NOMO-1 treated with dmso at 0.1 percent for 144 hours (cell line): Measurements from ENCODE around the gene TEX101.
"Not testable (repeated sequence)": the region's sequence is repeated elsewhere in the genome, so short reads cannot be mapped to it uniquely, and the experiment has no call there.

ENCODE experiments used
- DNase-seq: peaks from one replicate; lab custom pipeline; 2025; ENCODE audit not compliant: unreplicated experiment; lab: John Stamatoyannopoulos, UW

Gene TEX101

DNA sequence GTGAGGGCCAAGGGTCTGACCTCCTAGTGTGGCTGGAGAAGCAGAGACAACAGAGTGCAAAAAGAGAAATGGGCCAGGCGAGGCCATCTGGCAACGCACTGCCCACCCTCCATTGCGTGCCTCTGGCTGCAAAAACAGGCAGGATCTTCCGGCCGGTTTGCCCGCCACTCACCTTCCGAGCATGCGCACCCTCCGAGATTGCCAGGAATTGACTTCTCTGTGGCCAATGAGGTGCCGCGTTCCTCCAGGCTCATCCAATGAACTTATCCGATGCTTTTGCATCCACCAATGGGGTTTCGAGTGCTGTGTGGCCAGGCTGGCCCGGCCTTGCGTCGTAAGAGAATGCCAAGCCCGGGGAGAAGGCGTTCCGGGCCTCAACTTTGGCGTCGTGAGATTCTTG lies at the start of gene TEX101:
TSS of gene TEX101 (plus strand) at position 337 of the 400 bp plus-strand sequence. CDS start 1,030 bp downstream, outside the sequence.
- no peak for DNase-seq

DNA sequence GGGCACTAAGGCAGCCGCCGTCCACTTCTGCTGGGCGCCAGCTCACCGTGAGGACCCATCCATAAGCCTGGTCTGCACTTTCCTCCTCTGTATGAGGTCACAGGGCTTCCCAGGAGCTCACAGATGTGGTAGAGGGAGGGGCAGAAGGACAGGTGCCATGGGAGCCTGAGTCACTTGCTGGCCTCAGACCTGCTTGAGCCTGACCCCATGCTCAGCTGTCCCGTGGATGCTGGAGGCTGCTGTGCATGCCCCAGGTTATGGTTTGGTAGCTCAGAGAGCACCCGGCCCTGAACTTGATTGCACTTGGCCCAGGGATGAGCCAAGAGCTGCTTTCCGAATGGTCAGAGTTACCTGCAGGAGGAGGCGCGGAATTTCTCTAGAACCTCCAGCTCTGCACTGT lies 49.0 kb upstream of the TEX101 start:
- DNase-seq = not testable (repeated sequence)

GRCh38 chr19:43367822-43368221 lies 46.9 kb upstream of the TEX101 start:
- DNase-seq = no peak

- DNase-seq = not testable (repeated sequence)
These were observed 45.8 kb upstream of the TEX101 start for GRCh38 chr19:43368897-43369296.

DNA sequence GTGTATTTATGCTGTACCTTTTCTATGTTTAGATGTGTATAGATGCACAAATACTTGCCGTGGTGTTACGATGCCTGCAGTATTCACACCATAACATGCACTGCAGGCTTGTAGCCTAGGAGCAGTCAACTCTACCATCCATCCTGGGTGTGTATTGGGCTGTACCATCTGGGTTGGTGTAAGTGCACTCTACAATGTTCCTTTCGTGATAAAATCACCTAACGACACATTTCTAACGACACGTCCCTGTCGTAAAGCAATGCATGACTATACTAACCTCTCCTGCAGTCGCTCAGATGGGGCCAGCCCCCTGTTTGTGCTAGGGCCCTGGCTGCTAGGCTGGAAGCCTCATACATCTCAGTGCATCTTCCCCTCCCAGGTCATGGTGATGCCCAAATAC lies 42.8 kb upstream of the TEX101 start:
- no peak for DNase-seq

DNA sequence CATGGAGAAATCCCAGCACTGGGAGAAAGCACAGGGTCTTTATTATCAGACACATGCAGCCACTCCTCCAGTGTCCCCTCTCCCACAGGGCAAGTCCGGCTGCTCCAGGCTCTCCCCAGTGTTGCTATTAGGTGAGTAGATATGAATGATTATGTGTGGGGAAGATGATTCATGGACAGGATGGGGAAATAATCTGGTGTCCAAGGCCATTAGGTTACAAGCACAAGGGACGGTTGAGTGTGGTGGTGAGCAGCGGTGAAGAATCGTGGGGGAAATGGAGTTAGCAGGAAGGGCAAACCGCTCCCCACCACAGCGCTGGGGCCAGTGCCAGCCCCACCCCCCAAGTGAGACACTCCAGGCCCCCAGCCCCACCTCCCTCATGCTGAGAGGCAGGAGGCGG lies 42.2 kb upstream of the TEX101 start:
- DNase-seq = peak; percentile 94

- not testable (repeated sequence) for DNase-seq
These were observed 37.1 kb upstream of the TEX101 start for GRCh38 chr19:43377624-43378023.

- DNase-seq = no peak
These were observed 34.7 kb upstream of the TEX101 start for GRCh38 chr19:43380008-43380407.

DNA sequence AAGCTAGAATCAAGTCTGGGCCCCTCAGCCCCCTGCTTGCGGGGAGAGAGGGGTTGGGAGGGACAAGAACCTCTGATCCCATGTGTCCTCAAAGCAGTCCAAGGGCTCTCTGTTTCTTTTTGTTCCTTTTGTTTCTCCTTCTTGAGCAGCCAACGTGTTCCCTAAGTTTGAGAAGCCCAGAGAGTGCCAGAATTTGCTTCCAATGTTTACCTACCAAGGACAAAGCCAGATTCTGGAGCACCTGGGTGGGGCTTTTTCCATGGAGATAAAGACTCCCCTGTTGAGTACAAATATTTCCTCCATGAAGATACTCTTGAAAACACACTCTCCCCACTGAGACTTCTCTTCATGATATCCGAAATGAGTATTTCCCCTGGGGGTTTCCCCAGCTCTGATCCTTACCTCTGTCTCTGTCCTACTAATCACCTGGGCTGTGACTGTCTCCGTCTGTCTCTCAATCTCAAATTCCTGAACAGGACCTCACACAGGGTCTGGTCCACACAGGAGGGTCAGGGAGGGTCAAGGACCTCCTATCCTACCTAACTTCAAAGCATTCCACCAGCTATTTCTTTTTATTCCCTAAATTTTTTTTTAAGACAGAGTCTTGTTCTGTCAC lies 33.8 kb upstream of the TEX101 start:
- no peak for DNase-seq

DNA sequence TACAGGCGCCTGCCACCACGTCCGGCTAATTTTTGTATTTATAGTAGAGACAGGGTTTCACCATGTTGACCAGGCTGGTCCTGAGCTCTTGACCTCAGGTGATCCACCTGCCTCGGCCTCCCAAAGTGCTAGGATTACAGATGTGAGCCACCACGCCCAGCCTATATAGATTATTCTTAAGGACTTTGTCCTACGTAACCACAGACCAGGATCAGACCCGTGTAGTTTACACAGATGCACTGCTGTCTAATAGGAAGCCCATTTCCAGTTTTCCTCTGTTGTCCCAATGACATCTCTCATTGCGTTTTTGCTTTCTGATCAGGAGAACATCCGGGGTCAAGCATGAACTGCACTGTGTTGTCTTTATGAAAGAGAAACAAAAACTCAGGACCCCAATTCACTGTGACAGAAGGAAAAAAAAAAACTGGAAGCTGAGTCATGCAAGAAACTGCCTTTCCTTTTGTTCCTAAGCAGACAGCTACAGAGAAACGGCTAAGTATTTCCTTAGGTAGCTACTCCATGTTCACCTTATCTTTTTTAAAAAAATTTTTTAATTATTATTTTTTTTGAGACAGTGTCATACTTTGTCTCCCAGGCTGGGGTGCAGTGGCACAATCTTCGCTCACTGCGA lies 32.0 kb upstream of the TEX101 start:
- DNase-seq = not testable (repeated sequence)

DNA sequence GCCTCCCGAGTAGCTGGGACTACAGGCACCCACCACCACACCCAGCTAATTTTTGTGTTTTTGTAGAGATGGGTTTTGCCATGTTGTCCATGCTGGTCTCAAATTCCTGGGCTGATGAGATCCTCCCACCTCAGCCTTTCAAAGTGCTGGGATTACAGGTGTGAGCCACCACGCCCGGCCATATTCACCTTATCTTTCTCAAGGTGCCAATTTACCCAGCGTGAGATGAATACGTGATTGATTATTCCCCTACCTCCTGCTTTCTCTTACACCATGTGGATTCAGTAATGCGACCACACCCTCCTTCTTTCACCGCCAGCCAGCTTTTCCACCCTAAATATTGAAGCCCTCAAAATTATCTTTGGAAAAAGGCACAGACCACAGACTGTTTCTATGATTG lies 31.4 kb upstream of the TEX101 start:
- not testable (repeated sequence) for DNase-seq

DNA sequence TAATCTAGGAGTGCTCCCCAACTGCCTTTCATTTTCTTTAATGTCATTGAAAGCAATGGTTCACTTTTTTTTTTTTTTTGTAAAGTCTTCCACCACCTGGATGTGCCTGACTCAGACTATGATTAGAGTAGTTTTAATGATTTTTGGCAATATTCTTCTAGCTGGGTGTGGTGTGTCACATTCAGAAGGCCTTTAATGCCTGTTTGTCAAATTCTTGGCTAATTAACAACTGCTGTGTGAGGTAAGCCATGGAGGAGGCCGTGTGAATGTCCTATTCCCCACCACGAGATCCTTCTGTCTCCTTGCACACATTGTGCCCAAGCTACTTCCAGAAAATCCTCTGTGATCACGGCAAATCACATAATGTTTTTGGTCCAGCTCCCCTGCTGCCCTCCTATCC lies 30.9 kb upstream of the TEX101 start:
- DNase-seq = not testable (repeated sequence)

DNA sequence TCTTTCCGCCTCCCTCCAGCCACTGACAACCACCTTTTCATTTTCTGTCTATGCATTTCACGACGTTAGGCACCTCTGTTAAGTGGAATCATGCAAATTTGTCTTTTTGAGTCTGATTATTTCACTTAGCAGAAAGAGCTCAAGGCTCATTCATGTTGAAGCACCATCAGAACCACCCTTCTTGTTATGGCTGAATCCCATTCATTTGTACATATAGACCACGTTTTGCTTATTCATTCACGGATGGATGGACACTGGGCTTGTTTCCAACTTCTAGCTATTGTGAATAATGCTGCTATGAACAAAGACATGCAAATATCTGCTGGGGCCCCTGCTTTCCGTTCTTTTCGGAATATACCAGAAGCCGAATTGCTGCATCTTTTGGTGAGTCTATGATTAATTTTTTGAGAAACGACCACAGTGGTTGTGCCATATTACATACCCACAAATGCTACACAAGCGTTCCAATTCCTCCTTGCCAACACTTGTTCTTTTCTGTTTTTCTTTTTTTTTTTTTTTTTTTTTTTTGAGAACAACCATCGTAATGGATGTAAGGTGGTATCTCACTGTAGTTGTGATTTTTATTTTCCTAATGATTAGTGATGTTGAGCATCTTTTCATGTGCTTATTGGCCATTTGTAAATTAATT lies 23.7 kb upstream of the TEX101 start:
- not testable (repeated sequence) for DNase-seq

- not testable (repeated sequence) for DNase-seq
These were observed 23.1 kb upstream of the TEX101 start for GRCh38 chr19:43391552-43391935.

DNA sequence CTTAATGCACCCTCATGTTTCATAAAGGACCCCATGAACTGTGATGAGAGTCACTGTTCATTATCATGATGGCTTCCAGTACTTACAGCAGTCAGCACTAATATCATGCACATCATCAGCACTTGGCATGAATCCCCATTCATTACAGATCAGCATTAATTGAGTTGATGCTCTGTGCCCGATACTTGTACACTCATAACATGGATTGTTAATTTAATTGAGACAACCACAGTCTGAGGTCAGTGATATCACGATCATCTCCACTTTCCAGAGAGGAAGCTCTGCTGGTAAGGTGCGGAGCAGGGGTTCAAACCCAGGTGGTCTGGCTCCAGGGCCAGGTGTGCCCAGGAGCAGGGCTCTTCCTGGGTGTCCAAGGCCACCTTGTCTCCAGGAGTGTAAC lies 21.2 kb upstream of the TEX101 start:
- DNase-seq = not testable (repeated sequence)

DNA sequence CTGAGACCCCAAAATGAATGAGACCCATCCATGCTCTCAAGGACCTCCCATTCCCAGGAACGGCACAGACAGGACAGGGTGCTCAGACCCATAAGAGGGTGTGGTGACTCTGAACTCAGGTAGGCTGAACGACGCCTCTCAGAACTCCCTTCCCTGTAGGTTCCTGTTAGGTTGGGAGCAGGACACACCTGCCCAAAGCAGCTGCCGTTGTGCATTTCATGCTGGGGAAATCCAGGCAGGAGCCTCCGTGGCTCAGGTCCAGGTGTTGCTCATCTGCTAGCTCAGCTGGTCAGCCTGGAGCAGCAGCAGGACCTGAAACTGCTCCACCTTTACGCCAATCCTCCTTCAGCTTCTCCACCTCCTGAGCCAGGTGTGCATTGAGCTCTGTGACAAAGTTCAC lies 19.1 kb upstream of the TEX101 start:
- no peak for DNase-seq

GRCh38 chr19:43406297-43406696 lies 8.4 kb upstream of the TEX101 start:
- DNase-seq = no peak

- no peak for DNase-seq
These were observed 7.2 kb upstream of the TEX101 start for GRCh38 chr19:43407416-43408005.

- DNase-seq = no peak
These were observed 6.6 kb upstream of the TEX101 start for GRCh38 chr19:43408043-43408442.

- DNase-seq = no peak
These were observed 5.3 kb upstream of the TEX101 start for GRCh38 chr19:43409415-43409814.

DNA sequence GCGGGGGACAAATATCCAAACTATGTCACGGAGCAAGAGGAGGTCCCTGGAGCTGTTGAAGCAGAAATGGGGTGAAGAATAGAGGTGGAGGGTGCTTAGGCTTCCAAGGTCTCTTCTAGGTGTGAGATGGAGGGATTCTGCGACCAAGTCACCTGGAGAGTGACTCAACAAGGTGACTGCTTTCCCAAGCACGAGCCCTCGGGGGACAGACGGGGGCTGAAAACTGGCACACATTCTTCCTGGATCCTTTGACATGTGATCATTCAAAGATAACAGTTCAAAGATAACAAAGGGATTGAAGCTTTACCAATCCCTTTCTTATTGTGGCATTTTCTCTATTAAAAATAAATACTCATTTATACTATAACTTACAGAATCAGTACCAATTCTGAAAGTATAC lies 2.2 kb upstream of the TEX101 start:
- no peak for DNase-seq
